Middle frontal gyrus (tissue), 1 donor: ENCODE data around the gene GDF11.

Source experiments
- DNase-seq: peaks from one replicate; pipeline ENCODE4 v3.0.0-alpha.2; 2015; ENCODE audit warnings: low spot score; ENCODE audit errors: extremely low spot score

GDF11 gene

GRCh38 chr12:55789893-55790292, 47.0 kb downstream of the GDF11 start:
- DNase-seq: no peak

DNA sequence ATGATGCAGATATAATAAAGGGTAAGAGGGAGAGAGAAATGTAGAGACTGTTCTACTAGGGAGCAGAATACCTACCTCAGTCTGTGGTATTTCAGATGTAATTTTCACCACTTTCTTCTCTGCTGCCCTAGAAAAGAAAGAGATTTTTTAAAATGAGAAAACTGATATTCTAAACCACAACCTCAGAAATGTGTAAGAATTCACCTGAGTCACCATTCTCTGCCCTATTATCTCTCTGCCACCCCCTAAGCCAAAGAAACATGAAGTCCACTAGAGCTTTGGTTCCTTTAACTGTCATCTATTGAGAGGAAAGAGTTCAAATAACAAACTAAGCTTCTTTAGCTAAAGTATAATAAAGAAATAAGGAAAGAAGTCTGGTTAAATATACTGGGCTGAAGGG, 53.0 kb downstream of the GDF11 start:
- DNase-seq: no peak

DNA sequence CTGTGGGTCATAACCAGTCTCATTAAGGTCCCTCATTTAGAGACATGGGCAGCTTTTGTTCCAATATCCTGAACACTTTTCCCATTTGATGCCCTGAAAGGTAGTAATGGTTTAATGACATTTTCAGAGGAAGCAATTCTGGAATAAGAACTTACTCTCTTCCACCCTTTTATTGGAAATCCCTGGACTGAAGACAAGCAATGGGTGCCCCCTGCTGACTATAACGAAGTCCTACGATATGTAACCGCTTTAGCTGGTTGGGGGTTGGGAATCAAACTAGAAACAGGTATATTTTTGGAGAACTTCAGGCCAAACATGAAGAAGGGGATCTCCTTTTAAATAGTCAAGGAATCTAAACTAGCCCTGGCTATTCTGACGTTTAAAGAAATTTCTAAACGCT, 54.1 kb downstream of the GDF11 start:
- no peak for DNase-seq

- no peak for DNase-seq
Measured at GRCh38 chr12:55797550-55797949, 54.6 kb downstream of the GDF11 start.
